OCI-LY7 (cell line): ENCODE measurements around the gene DAPK1. TPM values are rescaled to one million over a fixed set of nuclear protein-coding genes. Genes with fewer than 3 reads are reported as not detected.

Experiments used
- BruUV-seq: library from RNA; stranded (reverse); fragments of 400-500 nt; replicated peaks from 2 replicates; lab custom pipeline; 2021; lab: Mats Ljungman, UMichigan
- CTCF ChIA-PET: fragments of 300-600 bp; sonication (Branson Sonifier 250); formaldehyde crosslinking; loops from one replicate; lab custom pipeline; 2022; ENCODE audit warnings: antibody characterized with exemption; ENCODE audit not compliant: unreplicated experiment; lab: Charles Lee
- POLR2A ChIA-PET: fragments of 300-600 bp; sonication (Branson Sonifier 250); formaldehyde crosslinking; loops from one replicate; lab custom pipeline; 2022; ENCODE audit warnings: antibody characterized with exemption; lab: Charles Lee
- DNase-seq: peaks from one replicate; pipeline ENCODE4 v3.0.0-alpha.2; 2015; ENCODE audit warnings: low spot score
- H2AFZ ChIP-seq: fragments of 200-600 bp; sonication (generic), shearing (Covaris generic); 2 replicates; pipeline ENCODE4 v1.6.1; 2014; ENCODE audit warnings: mild to moderate bottlenecking, antibody characterized with exemption, low read length, moderate library complexity
- H3K27ac ChIP-seq: fragments of 200-600 bp; sonication (generic); 2 replicates; pipeline ENCODE4 v1.5.1; 2014; ENCODE audit warnings: mixed run types, low read depth, mild to moderate bottlenecking, moderate library complexity, low read length, inconsistent platforms; ENCODE audit not compliant: poor library complexity, severe bottlenecking
- H3K36me3 ChIP-seq: fragments of 200-600 bp; sonication (generic); 2 replicates; pipeline ENCODE4 v1.6.1; 2014; ENCODE audit warnings: mild to moderate bottlenecking, antibody characterized with exemption, low read length, moderate library complexity, mixed read lengths; ENCODE audit not compliant: insufficient read depth
- H3K4me1 ChIP-seq: fragments of 200-600 bp; sonication (generic); 2 replicates; pipeline ENCODE4 v1.5.1; 2014; ENCODE audit warnings: mild to moderate bottlenecking, low read length; ENCODE audit not compliant: insufficient read depth, poor library complexity, severe bottlenecking
- H3K4me2 ChIP-seq: fragments of 200-600 bp; sonication (generic); 2 replicates; pipeline ENCODE4 v1.6.1; 2014; ENCODE audit warnings: mild to moderate bottlenecking, low read length
- H3K4me3 ChIP-seq: fragments of 200-600 bp; sonication (generic); 2 replicates; pipeline ENCODE4 v1.5.1; 2014; ENCODE audit warnings: mild to moderate bottlenecking, low read depth, low read length; ENCODE audit not compliant: poor library complexity, severe bottlenecking
- H3K79me2 ChIP-seq: fragments of 200-600 bp; sonication (generic); 2 replicates; pipeline ENCODE4 v1.6.1; 2016; ENCODE audit warnings: low read depth, mild to moderate bottlenecking, low read length, moderate library complexity, mixed read lengths; ENCODE audit not compliant: insufficient read depth
- H3K9me2 ChIP-seq: fragments of 200-600 bp; sonication (generic); 2 replicates; pipeline ENCODE4 v1.6.1; 2016; ENCODE audit warnings: mild to moderate bottlenecking, low read length, mixed read lengths; ENCODE audit not compliant: insufficient read depth
- H3K9me3 ChIP-seq: fragments of 200-600 bp; sonication (generic); 2 replicates; pipeline ENCODE4 v1.6.1; 2014; ENCODE audit warnings: mild to moderate bottlenecking, mixed run types, low read length, mixed read lengths
- H4K20me1 ChIP-seq: fragments of 200-600 bp; sonication (generic); 2 replicates; pipeline ENCODE4 v1.6.1; 2014; ENCODE audit warnings: mild to moderate bottlenecking, antibody characterized with exemption, low read length, moderate library complexity, mixed read lengths; ENCODE audit not compliant: insufficient read depth
- EZH2phosphoT487 ChIP-seq: fragments of 200-600 bp; sonication (generic); IDR thresholded peaks from 2 replicates; pipeline ENCODE4 v1.6.1; 2018; ENCODE audit warnings: low read depth, borderline replicate concordance, mild to moderate bottlenecking, mixed run types, antibody characterized with exemption, low read length, moderate library complexity, mixed read lengths
- intact Hi-C: fragments of 100-400 bp; cut with micrococcal nuclease; formaldehyde crosslinking; loops from one replicate; pipeline ENCODE4 v1.10.0; 2022; ENCODE audit not compliant: unreplicated experiment
- total RNA-seq, 2 experiments: library from RNA; depleted of rRNA in 1 of 2; stranded (reverse); fragments of >200 nt in 1 of 2; shearing (Covaris generic) in 1 of 2; gene quantifications; 2 replicates each; pipeline ENCODE4 v1.2.3, GENCODE V29; 2014 to 2022
- TF ChIP-seq, protein P1 (sequence below): fragments of 200-600 bp; sonication (generic); conservative IDR thresholded peaks from 2 replicates; pipeline ENCODE4 v1.5.1; 2014; ENCODE audit warnings: mild to moderate bottlenecking, antibody characterized with exemption, low read length, moderate library complexity, mixed read lengths

The DAPK1 gene
- total RNA-seq, 2 experiments from 2014 or later: 0.25 to 3.5 TPM

DNA sequence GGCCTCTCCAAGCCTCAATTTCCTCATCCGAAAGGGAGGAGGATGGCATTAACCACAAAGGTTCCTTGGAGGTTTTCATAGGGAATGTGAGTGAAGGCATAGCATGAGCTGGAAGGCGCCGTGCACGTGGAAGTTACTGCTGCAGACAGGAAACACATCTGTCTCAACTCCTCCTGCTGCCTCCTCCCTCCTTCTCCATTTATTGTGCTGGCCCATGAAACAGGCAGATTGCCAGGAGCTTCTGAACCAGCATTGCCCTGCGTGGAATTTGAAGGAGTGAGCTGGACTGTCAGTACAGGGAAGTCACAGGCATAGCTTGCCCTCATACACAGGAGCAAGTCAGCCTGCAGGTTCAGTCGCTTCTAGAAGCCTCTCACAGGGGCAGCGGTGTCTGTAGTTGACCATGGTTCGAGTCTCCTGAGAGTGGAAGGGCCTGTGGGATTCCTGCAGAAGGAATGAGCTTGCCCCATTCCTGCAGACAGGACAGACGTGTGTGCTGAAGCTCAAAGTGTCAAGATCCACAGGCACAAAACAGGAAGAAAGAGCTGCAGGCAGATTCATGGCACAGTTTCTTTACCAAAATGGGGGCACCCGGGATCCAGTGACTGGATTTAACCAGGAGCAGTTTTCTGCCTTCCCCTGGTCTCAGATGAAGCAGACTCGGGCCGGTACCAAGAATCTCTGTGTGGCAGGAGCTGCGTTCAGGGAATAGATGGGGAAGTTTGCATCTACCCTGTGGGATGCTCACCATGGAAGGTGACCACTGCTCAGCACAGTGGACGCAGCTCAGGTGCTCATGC lies 179.5 kb downstream of the DAPK1 start:
- no peaks in the 10 kb centered on the region for H3K9me2 ChIP-seq
- no peaks in the 10 kb centered on the region for H3K79me2 ChIP-seq
- H3K4me1 ChIP-seq: no peaks in the 10 kb centered on the region
- CTCF ChIA-PET: no interaction called here
- no TSS peak for BruUV-seq
- intact Hi-C loops: no loop called here
- H3K27ac ChIP-seq: no peak overlapping the region
- H4K20me1 ChIP-seq: no peaks in the 10 kb centered on the region
- H3K4me3 ChIP-seq: no peak overlapping the region
- H3K9me3 ChIP-seq: no peaks in the 10 kb centered on the region
- no peak for TF ChIP-seq EZH2phosphoT487
- TF ChIP-seq, protein P1, sequence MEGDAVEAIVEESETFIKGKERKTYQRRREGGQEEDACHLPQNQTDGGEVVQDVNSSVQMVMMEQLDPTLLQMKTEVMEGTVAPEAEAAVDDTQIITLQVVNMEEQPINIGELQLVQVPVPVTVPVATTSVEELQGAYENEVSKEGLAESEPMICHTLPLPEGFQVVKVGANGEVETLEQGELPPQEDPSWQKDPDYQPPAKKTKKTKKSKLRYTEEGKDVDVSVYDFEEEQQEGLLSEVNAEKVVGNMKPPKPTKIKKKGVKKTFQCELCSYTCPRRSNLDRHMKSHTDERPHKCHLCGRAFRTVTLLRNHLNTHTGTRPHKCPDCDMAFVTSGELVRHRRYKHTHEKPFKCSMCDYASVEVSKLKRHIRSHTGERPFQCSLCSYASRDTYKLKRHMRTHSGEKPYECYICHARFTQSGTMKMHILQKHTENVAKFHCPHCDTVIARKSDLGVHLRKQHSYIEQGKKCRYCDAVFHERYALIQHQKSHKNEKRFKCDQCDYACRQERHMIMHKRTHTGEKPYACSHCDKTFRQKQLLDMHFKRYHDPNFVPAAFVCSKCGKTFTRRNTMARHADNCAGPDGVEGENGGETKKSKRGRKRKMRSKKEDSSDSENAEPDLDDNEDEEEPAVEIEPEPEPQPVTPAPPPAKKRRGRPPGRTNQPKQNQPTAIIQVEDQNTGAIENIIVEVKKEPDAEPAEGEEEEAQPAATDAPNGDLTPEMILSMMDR: no peak
- POLR2A ChIA-PET: interaction anchor here (0.6 kb wide), 1 partner anchor 1572 kb away, joined by 3 read pairs; no protein-coding TSS in a partner anchor
- DNase-seq: no peak
- no peak overlapping the region for H3K4me2 ChIP-seq
- no peaks in the 10 kb centered on the region for H3K36me3 ChIP-seq
- no peak overlapping the region for H2AFZ ChIP-seq

DNA sequence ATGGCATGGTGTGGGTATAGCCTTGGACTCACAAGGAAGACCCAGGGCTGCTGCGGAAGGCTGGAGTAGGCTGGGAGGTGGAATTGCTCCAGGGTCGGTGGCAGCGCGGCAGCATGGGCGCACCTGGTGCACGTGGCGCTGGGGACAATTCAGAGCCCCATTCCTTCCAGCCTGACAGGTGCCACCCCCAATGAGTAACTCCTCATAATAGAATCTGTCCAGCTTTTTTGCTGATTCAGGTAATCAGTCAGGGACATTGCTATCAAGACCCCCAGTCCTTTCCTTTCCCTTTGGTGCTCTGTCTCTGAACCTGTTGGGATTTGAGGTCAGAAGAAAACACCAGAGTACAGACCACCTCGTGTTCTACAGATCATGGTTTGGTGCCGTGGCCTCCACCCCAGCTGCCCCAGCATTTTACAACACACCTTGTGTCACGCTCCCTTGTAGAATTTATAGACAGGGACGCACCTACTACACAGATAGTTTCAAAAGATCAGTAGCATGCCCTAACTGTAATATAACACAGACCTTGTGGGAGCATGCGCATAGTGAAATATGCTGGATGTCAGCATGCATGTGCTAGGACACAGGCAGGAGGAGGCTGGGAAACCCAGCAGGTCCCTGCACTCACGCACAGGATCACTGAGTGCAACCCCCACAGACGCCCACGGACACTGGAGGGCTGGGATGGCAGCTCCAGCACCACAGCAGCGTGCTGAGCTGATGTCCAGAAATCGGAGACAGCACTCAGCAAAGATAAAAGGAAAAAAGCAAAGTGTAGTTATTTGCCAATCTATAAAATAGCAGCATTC lies 180.3 kb downstream of the DAPK1 start:
- Histone ChIP-seq H3K4me3 (no peak overlapping the region), H3K79me2 (no peaks in the 10 kb centered on the region), H3K9me2 (no peaks in the 10 kb centered on the region), H4K20me1 (no peaks in the 10 kb centered on the region), H3K36me3 (no peaks in the 10 kb centered on the region), H3K9me3 (no peaks in the 10 kb centered on the region), H2AFZ (no peak overlapping the region), H3K4me2 (no peak overlapping the region), H3K4me1 (no peaks in the 10 kb centered on the region), H3K27ac (no peak overlapping the region)
- POLR2A ChIA-PET: interaction anchor here (0.6 kb wide), 1 partner anchor 1573 kb away, joined by 3 read pairs; no protein-coding TSS in a partner anchor
- TF ChIP-seq EZH2phosphoT487: no peak
- TF ChIP-seq, protein P1: no peak
- no peak for DNase-seq
- CTCF ChIA-PET: no interaction called here
- BruUV-seq: no TSS peak
- intact Hi-C loops: no loop called here
